ENCODE measurements around the gene CDKAL1. TPM values are rescaled to one million over a fixed set of nuclear protein-coding genes. Genes with fewer than 3 reads are reported as not detected.

CDKAL1 gene
- total and polyA plus RNA-seq, 9 of the 15 experiments (the other 6 are each of a cell fraction or from before 2014, with no cell fraction given) = 11.2 to 36.3 (median 20.1) TPM

- BruUV-seq (replicated peaks) = no TSS peak
- CTCF ChIA-PET (ENCODE audit: low intra/inter-chr PET ratio) = no interaction called here
- no peaks in the 10 kb centered on the region for H3K9me1 ChIP-seq (ENCODE audit: control insufficient read depth, insufficient read depth, low read length)
- in situ Hi-C loops (cut with MboI) (no loop called here), intact Hi-C loops (cut with micrococcal nuclease) (no loop called here)
- H3K27ac ChIP-seq (ENCODE audit: extremely low read depth, low read depth, low read length) = no peak overlapping the region
- no peak overlapping the region for H3K4me2 ChIP-seq (ENCODE audit: insufficient read depth, low read length)
- peaks cover 2% of the 10 kb centered on the region; the same call in 1 of the 3 replicates for H3K36me3 ChIP-seq (ENCODE audit: control insufficient read depth, insufficient read depth, low read length)
- H2AFZ ChIP-seq (ENCODE audit: low read depth, low read length) = no peak overlapping the region
- no peaks in the 10 kb centered on the region for H3K4me1 ChIP-seq (replicated peaks in 1 of 2; ENCODE audit: control insufficient read depth in 2 of 2, insufficient read depth in 2 of 2, low read length in 2 of 2)
- WGBS (ENCODE audit: insufficient coverage, low coverage, missing lambda C conversion rate) = 37% methylated on average over 2 of the region's 2 CpGs
- H3K27me3 ChIP-seq (ENCODE audit: control insufficient read depth in 2 of 2, insufficient read depth in 2 of 2, low read length in 2 of 2) = no peaks in the 10 kb centered on the region
- H3K79me2 ChIP-seq (ENCODE audit: control insufficient read depth, insufficient read depth, low read length) = no peaks in the 10 kb centered on the region
- H3K9ac ChIP-seq (ENCODE audit: insufficient read depth in 1 of 2, low read depth in 2 of 2, low read length in 2 of 2) = no peak overlapping the region
- no peaks in the 10 kb centered on the region for H3K9me3 ChIP-seq (replicated peaks; ENCODE audit: control insufficient read depth, insufficient read depth, low read depth, low read length)
- POLR2A ChIA-PET = no interaction called here
- H4K20me1 ChIP-seq (replicated peaks; ENCODE audit: control insufficient read depth, insufficient read depth, low read length) = no peaks in the 10 kb centered on the region
- FAIRE-seq (no peak), ATAC-seq (no peak; the same call in 2 of the 3 replicates), DNase-seq (ENCODE audit: extremely low read depth in 1 of 4, low spot score in 3 of 4) (no peak)
- TF ChIP-seq ZNF174 (CRISPR knock-in tag; IDR thresholded peaks at IDR 0.05) = no peak
- TF ChIP-seq ZNF143 (CRISPR knock-in tag; IDR thresholded peaks at IDR 0.05) = no peak
- no peak for TF ChIP-seq HNRNPH1 (optimal IDR thresholded peaks at IDR 0.05; ENCODE audit: low read depth, low read length)
- TF ChIP-seq EZH2 (IDR thresholded peaks at IDR 0.05; ENCODE audit: borderline replicate concordance, low read depth, low read length) = no peak
- no peak for TF ChIP-seq ZKSCAN3 (CRISPR knock-in tag; IDR thresholded peaks at IDR 0.05)
- no peak for TF ChIP-seq KAT8 (IDR thresholded peaks at IDR 0.05; ENCODE audit: low read depth)
- no peak for TF ChIP-seq POU5F1 (IDR thresholded peaks at IDR 0.05; ENCODE audit: borderline replicate concordance, low read depth, low read length, partially characterized antibody)
- no peak for TF ChIP-seq HBP1 (CRISPR knock-in tag; IDR thresholded peaks at IDR 0.05)
- TF ChIP-seq ZNF277 (CRISPR knock-in tag; IDR thresholded peaks at IDR 0.05; ENCODE audit: borderline replicate concordance) = no peak
- no peak for TF ChIP-seq RHOXF2B (CRISPR knock-in tag; conservative IDR thresholded peaks at IDR 0.05)
- TF ChIP-seq XRCC5 (IDR thresholded peaks at IDR 0.05; ENCODE audit: low read depth, low read length) = no peak
- TF ChIP-seq ETV1 (tag; conservative IDR thresholded peaks at IDR 0.05; ENCODE audit: low read depth) = no peak
- TF ChIP-seq TBP (optimal IDR thresholded peaks at IDR 0.05; ENCODE audit: low read depth, low read length) = no peak
- TF ChIP-seq ZBTB43 (CRISPR knock-in tag; IDR thresholded peaks at IDR 0.05) = no peak
- H3K4me3 ChIP-seq = no peak overlapping the region
Measured at GRCh38 chr6:20498041-20498385, 36.2 kb upstream of the CDKAL1 start.

Measured in K562 (cell line).